ENCODE data around the gene ELL2. TPM values are rescaled to one million over a fixed set of nuclear protein-coding genes. Genes with fewer than 3 reads are reported as not detected.

ELL2 gene
- polyA plus RNA-seq, 1 donor (not counting 4 experiments of a cell fraction or from before 2014, with no cell fraction given) = 100 TPM

GRCh38 chr5:95970359-95970704 is 8.7 kb upstream of the ELL2 start:
- no peak overlapping the region for H2AFZ ChIP-seq (ENCODE audit: control insufficient read depth, low read length)
- H3K4me2 ChIP-seq (ENCODE audit: control insufficient read depth, extremely low read depth, insufficient read depth, low read depth, low read length) = no peak overlapping the region
- H3K36me3 ChIP-seq (ENCODE audit: control insufficient read depth in 2 of 2, extremely low read depth in 1 of 2, insufficient read depth in 2 of 2, low read length in 2 of 2) = no peaks in the 10 kb centered on the region
- dilution Hi-C loops (cut with MboI; ENCODE audit: extremely low pct_ligation_motif_present, low sequenced_read_pairs) = no loop called here
- no peak overlapping the region for H3K9ac ChIP-seq (ENCODE audit: control insufficient read depth, extremely low read depth, insufficient read depth, low read length)
- TF ChIP-seq CTCF (optimal IDR thresholded peaks at IDR 0.05 in 1 of 3, IDR thresholded peaks at IDR 0.05 in 1 of 3, conservative IDR thresholded peaks at IDR 0.05 in 1 of 3; ENCODE audit: extremely low read depth in 1 of 3, insufficient read depth in 2 of 3, low read length in 3 of 3) = no peak
- TF ChIP-seq EZH2 (IDR thresholded peaks at IDR 0.05; ENCODE audit: low read length) = no peak
- no peaks in the 10 kb centered on the region for H3K9me3 ChIP-seq (ENCODE audit: control insufficient read depth, low read depth, low read length)
- no peaks in the 10 kb centered on the region for H3K4me1 ChIP-seq (ENCODE audit: control insufficient read depth, extremely low read depth, insufficient read depth, low read length)
- no peaks in the 10 kb centered on the region for H3K27me3 ChIP-seq (ENCODE audit: control insufficient read depth, extremely low read depth, insufficient read depth, low read length)
- no peaks in the 10 kb centered on the region for H4K20me1 ChIP-seq (ENCODE audit: control insufficient read depth, extremely low read depth, insufficient read depth, low read length)
- H3K4me3 ChIP-seq (ENCODE audit: control insufficient read depth in 2 of 3, extremely low read depth in 1 of 3, insufficient read depth in 2 of 3, low read depth in 1 of 3, low read length in 3 of 3) = no peak overlapping the region
- H3K27ac ChIP-seq (ENCODE audit: control insufficient read depth, insufficient read depth, low read length) = no peak overlapping the region
- no peaks in the 10 kb centered on the region for H3K79me2 ChIP-seq (ENCODE audit: control insufficient read depth, insufficient read depth, low read length)
- no peak for FAIRE-seq
- H3K9me1 ChIP-seq (ENCODE audit: control insufficient read depth, extremely low read depth, insufficient read depth, low read length) = no peaks in the 10 kb centered on the region
- DNase-seq (ENCODE audit: low read depth, low spot score) = no peak

- TF ChIP-seq EZH2 (IDR thresholded peaks at IDR 0.05; ENCODE audit: low read length) (no peak), CTCF (optimal IDR thresholded peaks at IDR 0.05 in 1 of 3, IDR thresholded peaks at IDR 0.05 in 1 of 3, conservative IDR thresholded peaks at IDR 0.05 in 1 of 3; ENCODE audit: extremely low read depth in 1 of 3, insufficient read depth in 2 of 3, low read length in 3 of 3) (no peak)
- FAIRE-seq (no peak), DNase-seq (ENCODE audit: low read depth, low spot score) (no peak)
- H3K4me2 ChIP-seq (ENCODE audit: control insufficient read depth, extremely low read depth, insufficient read depth, low read depth, low read length) = no peak overlapping the region
- H3K27ac ChIP-seq (ENCODE audit: control insufficient read depth, insufficient read depth, low read length) = no peak overlapping the region
- no peaks in the 10 kb centered on the region for H3K9me1 ChIP-seq (ENCODE audit: control insufficient read depth, extremely low read depth, insufficient read depth, low read length)
- no peaks in the 10 kb centered on the region for H3K27me3 ChIP-seq (ENCODE audit: control insufficient read depth, extremely low read depth, insufficient read depth, low read length)
- H3K4me3 ChIP-seq (ENCODE audit: control insufficient read depth in 2 of 3, extremely low read depth in 1 of 3, insufficient read depth in 2 of 3, low read depth in 1 of 3, low read length in 3 of 3) = no peak overlapping the region
- H3K4me1 ChIP-seq (ENCODE audit: control insufficient read depth, extremely low read depth, insufficient read depth, low read length) = no peaks in the 10 kb centered on the region
- H4K20me1 ChIP-seq (ENCODE audit: control insufficient read depth, extremely low read depth, insufficient read depth, low read length) = no peaks in the 10 kb centered on the region
- H3K36me3 ChIP-seq (ENCODE audit: control insufficient read depth in 2 of 2, extremely low read depth in 1 of 2, insufficient read depth in 2 of 2, low read length in 2 of 2) = no peaks in the 10 kb centered on the region
- dilution Hi-C loops (cut with MboI; ENCODE audit: extremely low pct_ligation_motif_present, low sequenced_read_pairs) = no loop called here
- H2AFZ ChIP-seq (ENCODE audit: control insufficient read depth, low read length) = no peak overlapping the region
- H3K9me3 ChIP-seq (ENCODE audit: control insufficient read depth, low read depth, low read length) = no peaks in the 10 kb centered on the region
- H3K79me2 ChIP-seq (ENCODE audit: control insufficient read depth, insufficient read depth, low read length) = no peaks in the 10 kb centered on the region
- no peak overlapping the region for H3K9ac ChIP-seq (ENCODE audit: control insufficient read depth, extremely low read depth, insufficient read depth, low read length)
These were observed 8.2 kb upstream of the ELL2 start for GRCh38 chr5:95969651-95970358.
